Sigmoid colon (tissue), 7 donors: ENCODE measurements around the gene LRIT2. TPM values are rescaled to one million over a fixed set of nuclear protein-coding genes. Genes with fewer than 3 reads are reported as not detected.

Experiments
- DNase-seq: peaks from one replicate; pipeline ENCODE4 v3.0.0-alpha.2; 2019
- H3K27ac ChIP-seq, 4 donors: fragments of 200-600 bp; sonication (generic); one replicate each; pipeline ENCODE4 v1.5.1; 2016 to 2019; ENCODE audit warnings: mild to moderate bottlenecking in 1 of 4
- H3K27me3 ChIP-seq, 3 donors: fragments of 200-600 bp; sonication (generic); one replicate each; pipeline ENCODE4 v1.5.1; 2019; ENCODE audit warnings: mild to moderate bottlenecking in 1 of 3
- H3K36me3 ChIP-seq, 4 donors: fragments of 200-600 bp; sonication (generic); one replicate each; pipeline ENCODE4 v1.5.1; 2016 to 2019
- H3K4me1 ChIP-seq, 4 donors: fragments of 200-600 bp; sonication (generic); one replicate each; pipeline ENCODE4 v1.5.1; 2017 to 2019
- H3K4me3 ChIP-seq, 4 donors: fragments of 200-600 bp; sonication (generic); one replicate each; pipeline ENCODE4 v1.5.1; 2017 to 2019; ENCODE audit warnings: mild to moderate bottlenecking in 2 of 4, moderate library complexity in 1 of 4
- H3K9me3 ChIP-seq, 4 donors: fragments of 200-600 bp in 3 of 4; sonication (generic) in 3 of 4; one replicate each; pipeline versions ENCODE4 v1.5.1 to v1.6.1; 2013 to 2019
- EP300 ChIP-seq, 4 donors: sonication (generic); formaldehyde crosslinking; IDR thresholded peaks; one replicate each; pipeline ENCODE4 v1.6.1; 2017; ENCODE audit warnings: antibody characterized with exemption in 4 of 4
- POLR2A ChIP-seq, 2 donors: fragments of 450-650 bp; IDR thresholded peaks; one replicate each; pipeline ENCODE4 v1.6.1; 2016; ENCODE audit warnings: antibody characterized with exemption in 2 of 2, mild to moderate bottlenecking in 2 of 2, moderate library complexity in 2 of 2
- POLR2AphosphoS5 ChIP-seq, 4 donors: sonication (generic); formaldehyde crosslinking; IDR thresholded peaks; one replicate each; pipeline ENCODE4 v1.6.1; 2017; ENCODE audit warnings: antibody characterized with exemption in 4 of 4
- WGBS, 2 donors: extraction: QIAGEN DNeasy Blood & Tissue Kit; methylation state at CpG; one replicate each; pipeline ENCODE4 v1.1.7; 2013; 5-methylcytosine and 5-hydroxymethylcytosine counted together
- intact Hi-C: fragments of 100-400 bp; cut with DNase I; formaldehyde crosslinking; loops from one replicate; pipeline ENCODE4 v1.15.1; 2023
- polyA plus RNA-seq, 3 donors: library from polyadenylated mRNA; stranded (reverse); fragments of 200-250 nt; gene quantifications; one replicate each; pipeline ENCODE4 v1.2.3, GENCODE V29; 2013
- total RNA-seq, 4 donors: library from RNA; depleted of rRNA; stranded (reverse); fragments of >200 nt; gene quantifications; one replicate each; pipeline ENCODE4 v1.1.0, GENCODE V29; 2016
- TF ChIP-seq, protein P1 (sequence below), 4 experiments: fragments of 450-650 bp in 3 of 4; fragments of 200-600 bp in 1 of 4; IDR thresholded peaks; one replicate each; pipeline ENCODE4 v1.5.1; 2016 to 2019; ENCODE audit warnings: antibody characterized with exemption in 4 of 4, mild to moderate bottlenecking in 3 of 4, moderate library complexity in 2 of 4
- donor health status: healthy with polysubstance abuse.
- donor health status: Bipolar disorder and iron deficiency.
- donor health status: healthy.

Gene LRIT2
- total and polyA plus RNA-seq, 7 donors: 0.03 TPM; not detected in 6

DNA sequence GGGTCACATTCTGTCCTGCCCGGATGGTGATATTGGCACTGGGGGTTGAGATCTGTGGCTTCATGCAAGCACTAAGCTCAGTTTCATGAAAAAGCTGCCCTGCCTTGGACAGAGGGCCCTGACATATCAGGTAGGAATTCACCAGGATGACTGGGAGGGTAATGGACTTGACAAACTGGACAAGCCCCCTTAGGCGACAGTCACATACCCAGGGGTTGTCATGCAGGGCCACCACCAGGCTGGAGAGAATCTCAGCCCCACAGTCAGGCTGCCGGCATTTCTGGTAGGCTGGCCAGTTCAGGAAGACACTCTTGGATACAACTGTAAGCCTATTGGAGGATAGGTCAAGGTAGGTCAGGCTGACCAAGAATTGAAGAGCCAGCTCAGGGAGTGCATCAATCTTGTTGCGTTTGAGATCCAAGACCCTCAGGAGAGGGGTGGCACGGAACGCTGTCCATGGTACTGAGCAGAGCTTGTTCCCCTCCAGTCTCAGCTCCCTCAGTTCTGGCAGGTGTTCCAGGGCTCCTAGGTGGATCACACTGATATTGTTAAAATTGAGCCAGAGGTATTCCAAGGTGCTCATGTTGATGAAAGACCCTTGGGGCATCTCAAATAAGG, 824 bp downstream of the LRIT2 start:
- H3K36me3 ChIP-seq: no peaks in the 10 kb centered on the region
- 53 to 54% methylated on average over 6 of the region's 6 CpGs for WGBS, 2 donors
- no peaks in the 10 kb centered on the region for H3K4me1 ChIP-seq
- H3K27ac ChIP-seq: no peak overlapping the region
- peaks cover 0 to 5% (median 0%) of the 10 kb centered on the region in 3 donors for H3K27me3 ChIP-seq
- TF ChIP-seq, protein P1, sequence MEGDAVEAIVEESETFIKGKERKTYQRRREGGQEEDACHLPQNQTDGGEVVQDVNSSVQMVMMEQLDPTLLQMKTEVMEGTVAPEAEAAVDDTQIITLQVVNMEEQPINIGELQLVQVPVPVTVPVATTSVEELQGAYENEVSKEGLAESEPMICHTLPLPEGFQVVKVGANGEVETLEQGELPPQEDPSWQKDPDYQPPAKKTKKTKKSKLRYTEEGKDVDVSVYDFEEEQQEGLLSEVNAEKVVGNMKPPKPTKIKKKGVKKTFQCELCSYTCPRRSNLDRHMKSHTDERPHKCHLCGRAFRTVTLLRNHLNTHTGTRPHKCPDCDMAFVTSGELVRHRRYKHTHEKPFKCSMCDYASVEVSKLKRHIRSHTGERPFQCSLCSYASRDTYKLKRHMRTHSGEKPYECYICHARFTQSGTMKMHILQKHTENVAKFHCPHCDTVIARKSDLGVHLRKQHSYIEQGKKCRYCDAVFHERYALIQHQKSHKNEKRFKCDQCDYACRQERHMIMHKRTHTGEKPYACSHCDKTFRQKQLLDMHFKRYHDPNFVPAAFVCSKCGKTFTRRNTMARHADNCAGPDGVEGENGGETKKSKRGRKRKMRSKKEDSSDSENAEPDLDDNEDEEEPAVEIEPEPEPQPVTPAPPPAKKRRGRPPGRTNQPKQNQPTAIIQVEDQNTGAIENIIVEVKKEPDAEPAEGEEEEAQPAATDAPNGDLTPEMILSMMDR (IDR thresholded peaks at IDR 0.05): no peak
- TF ChIP-seq POLR2A (IDR thresholded peaks at IDR 0.05): no peak
- TF ChIP-seq EP300 (IDR thresholded peaks at IDR 0.05): no peak
- TF ChIP-seq POLR2AphosphoS5 (IDR thresholded peaks at IDR 0.05): no peak
- DNase-seq: no peak
- H3K9me3 ChIP-seq: no peaks in the 10 kb centered on the region
- no peak overlapping the region for H3K4me3 ChIP-seq
- intact Hi-C loops: no loop called here

DNA sequence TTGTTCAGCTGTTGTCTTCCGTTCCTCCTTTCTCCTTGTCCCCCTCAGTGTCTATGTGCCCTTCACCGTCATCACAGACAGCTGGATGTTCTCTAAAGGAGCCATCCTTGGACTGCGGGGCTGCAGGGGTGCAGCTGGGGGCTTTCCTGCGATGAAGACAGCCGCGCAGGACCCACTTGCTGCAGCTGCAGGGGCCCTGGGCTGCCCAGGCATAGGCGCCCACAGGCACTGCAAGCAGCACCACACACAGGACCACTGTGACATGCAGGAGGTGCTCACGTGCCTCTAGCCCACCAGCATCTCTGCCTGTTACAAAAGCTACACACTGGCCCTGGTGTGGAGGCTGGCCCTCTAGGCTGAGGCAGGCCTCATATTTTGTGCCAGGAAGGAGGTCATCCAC, 3.4 kb downstream of the LRIT2 start:
- WGBS, 2 donors: 87 to 93% methylated on average over 8 of the region's 8 CpGs
- no peaks in the 10 kb centered on the region for H3K4me1 ChIP-seq
- no peaks in the 10 kb centered on the region for H3K36me3 ChIP-seq
- intact Hi-C loops: no loop called here
- H3K4me3 ChIP-seq: no peak overlapping the region
- DNase-seq: no peak
- peaks cover 0 to 5% (median 0%) of the 10 kb centered on the region in 3 donors for H3K27me3 ChIP-seq
- no peaks in the 10 kb centered on the region for H3K9me3 ChIP-seq
- H3K27ac ChIP-seq: no peak overlapping the region
- TF ChIP-seq POLR2A (IDR thresholded peaks at IDR 0.05) (no peak), EP300 (IDR thresholded peaks at IDR 0.05) (no peak)

DNA sequence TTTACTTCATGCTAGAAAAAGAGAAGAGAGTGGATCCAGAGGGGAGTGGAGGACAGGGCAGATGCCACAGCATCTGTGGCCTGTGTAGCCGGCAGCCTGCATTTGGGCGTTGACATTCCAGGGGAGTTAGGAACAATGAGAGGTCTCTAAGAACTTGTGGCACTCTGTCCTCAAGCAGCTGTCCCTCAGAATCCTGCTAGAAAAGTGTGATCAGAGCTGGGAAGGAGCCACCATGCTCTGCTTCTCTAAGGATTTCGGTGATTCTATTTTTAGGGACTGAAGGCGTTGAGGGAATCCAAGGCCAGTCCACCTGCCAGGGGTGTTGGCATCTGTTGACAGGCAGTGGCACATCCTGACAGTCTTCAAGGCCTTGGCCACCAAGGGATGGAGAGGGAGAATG, 7.6 kb downstream of the LRIT2 start:
- H3K27ac ChIP-seq: no peak overlapping the region
- H3K4me3 ChIP-seq: no peak overlapping the region
- 91 to 94% methylated on average over 4 of the region's 4 CpGs for WGBS, 2 donors
- H3K27me3 ChIP-seq: peaks cover 0 to 5% (median 0%) of the 10 kb centered on the region in 3 donors
- H3K9me3 ChIP-seq: no peaks in the 10 kb centered on the region
- no peaks in the 10 kb centered on the region for H3K4me1 ChIP-seq
- H3K36me3 ChIP-seq: no peaks in the 10 kb centered on the region
- no peak for DNase-seq
- intact Hi-C loops: no loop called here
- TF ChIP-seq POLR2A (IDR thresholded peaks at IDR 0.05) (no peak), POLR2AphosphoS5 (IDR thresholded peaks at IDR 0.05) (no peak)
- TF ChIP-seq, protein P1 (IDR thresholded peaks at IDR 0.05): no peak

DNA sequence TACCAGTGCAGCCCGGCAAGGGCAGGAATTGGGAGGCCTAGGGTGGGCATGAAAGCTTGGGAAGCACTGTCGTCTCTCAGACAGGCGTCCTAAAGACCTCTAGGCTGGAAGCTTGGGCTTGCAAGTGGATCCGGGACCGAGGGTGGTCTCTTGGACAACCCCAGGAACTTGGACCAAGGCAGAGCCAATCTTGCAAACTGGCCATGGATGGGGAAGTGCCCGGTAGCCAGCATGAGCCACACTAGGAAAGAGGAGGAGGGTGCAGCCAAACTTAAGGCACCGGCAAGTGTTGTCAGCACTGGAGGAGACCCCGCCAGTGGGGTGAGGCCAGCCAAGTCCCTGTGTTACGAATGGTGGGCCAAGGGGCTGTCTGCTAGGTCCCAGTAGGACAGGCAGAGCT, 8.5 kb downstream of the LRIT2 start:
- no peaks in the 10 kb centered on the region for H3K4me1 ChIP-seq
- H3K36me3 ChIP-seq: no peaks in the 10 kb centered on the region
- DNase-seq: no peak
- H3K27me3 ChIP-seq: no peaks in the 10 kb centered on the region
- H3K27ac ChIP-seq: no peak overlapping the region
- no peak overlapping the region for H3K4me3 ChIP-seq
- intact Hi-C loops: no loop called here
- no peaks in the 10 kb centered on the region for H3K9me3 ChIP-seq
- no peak for TF ChIP-seq EP300 (IDR thresholded peaks at IDR 0.05)
- TF ChIP-seq, protein P1 (IDR thresholded peaks at IDR 0.05): no peak
- no peak for TF ChIP-seq POLR2AphosphoS5 (IDR thresholded peaks at IDR 0.05)
- no peak for TF ChIP-seq POLR2A (IDR thresholded peaks at IDR 0.05)
- 88 to 92% methylated on average over 9 of the region's 9 CpGs for WGBS, 2 donors

DNA sequence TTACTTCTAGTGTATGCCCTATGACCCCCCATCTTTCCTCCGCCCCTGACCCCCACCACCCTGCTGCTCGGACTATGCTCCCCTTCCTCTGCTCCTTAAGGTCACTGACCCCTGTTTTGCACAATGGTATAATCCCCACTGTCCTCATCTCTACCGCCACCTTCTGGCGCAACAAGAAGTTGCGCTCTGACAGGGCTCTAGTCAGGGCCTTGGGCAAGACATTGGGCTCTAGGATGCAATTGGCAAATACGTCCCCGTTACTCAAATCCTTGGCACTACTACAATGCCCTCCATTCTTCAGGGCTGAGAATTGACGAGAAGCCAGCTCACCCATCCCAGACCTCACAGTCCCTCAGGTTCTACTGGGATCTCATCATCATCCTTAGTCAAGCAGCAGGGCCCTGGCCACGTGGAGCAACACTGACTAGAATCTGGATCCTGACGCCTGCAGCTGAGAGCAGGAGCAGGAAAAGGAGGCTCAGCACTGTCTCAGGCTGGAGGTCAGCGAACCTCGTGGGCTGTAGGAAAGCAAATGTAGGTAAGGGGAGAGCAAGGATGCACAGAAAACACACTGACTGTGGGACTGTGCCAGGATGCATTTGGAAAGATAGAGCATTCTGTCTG, 10.6 kb downstream of the LRIT2 start:
- DNase-seq: no peak

More for the DNA sequence above, 10.6 kb downstream of the LRIT2 start:
- no peak overlapping the region for H3K27ac ChIP-seq
- H3K4me1 ChIP-seq: no peaks in the 10 kb centered on the region
- no peaks in the 10 kb centered on the region for H3K27me3 ChIP-seq
- H3K36me3 ChIP-seq: no peaks in the 10 kb centered on the region
- WGBS, 2 donors: 53 to 60% methylated on average over 12 of the region's 12 CpGs
- TF ChIP-seq, protein P1 (IDR thresholded peaks at IDR 0.05): no peak
- TF ChIP-seq EP300 (IDR thresholded peaks at IDR 0.05): no peak
- TF ChIP-seq POLR2AphosphoS5 (IDR thresholded peaks at IDR 0.05): no peak
- TF ChIP-seq POLR2A (IDR thresholded peaks at IDR 0.05): no peak
- H3K9me3 ChIP-seq: no peaks in the 10 kb centered on the region
- intact Hi-C loops: no loop called here
- H3K4me3 ChIP-seq: no peak overlapping the region
